SU-DHL-6 (cell line): ENCODE data around the gene EVC.

Experiments
- H2AFZ ChIP-seq: fragments of 200-600 bp; sonication (generic); 2 replicates; pipeline ENCODE4 v1.6.1; 2014; ENCODE audit warnings: low read depth, mild to moderate bottlenecking, moderate library complexity, mixed read lengths, antibody characterized with exemption, low read length; ENCODE audit not compliant: severe bottlenecking
- H3F3A ChIP-seq: fragments of 200-600 bp; shearing (Covaris generic); 2 replicates; pipeline ENCODE4 v1.6.0; 2016; ENCODE audit warnings: antibody characterized with exemption, mild to moderate bottlenecking; ENCODE audit not compliant: insufficient read depth
- H3K27ac ChIP-seq: fragments of 200-600 bp; sonication (generic); 2 replicates; pipeline ENCODE4 v1.5.1; 2016; ENCODE audit warnings: low read depth, mild to moderate bottlenecking, low read length, moderate library complexity, mixed read lengths
- H3K27me3 ChIP-seq: fragments of 200-600 bp; sonication (generic), shearing (Covaris generic); 2 replicates; pipeline ENCODE4 v1.6.0; 2014; ENCODE audit warnings: mild to moderate bottlenecking, low read length
- H3K36me3 ChIP-seq: fragments of 200-600 bp; sonication (generic); 2 replicates; pipeline ENCODE4 v1.6.1; 2014; ENCODE audit warnings: mild to moderate bottlenecking, low read length, mixed read lengths
- H3K4me2 ChIP-seq: fragments of 300-600, 200-600 bp; shearing (Covaris generic), sonication (generic); 2 replicates; pipeline ENCODE4 v1.6.0; 2014; ENCODE audit warnings: low read length, low read depth, mild to moderate bottlenecking; ENCODE audit not compliant: poor library complexity, severe bottlenecking
- H3K4me3 ChIP-seq: fragments of 200-600 bp; sonication (generic); 2 replicates; pipeline ENCODE4 v1.5.1; 2014; ENCODE audit warnings: antibody characterized with exemption, low read length, mild to moderate bottlenecking, mixed read lengths; ENCODE audit not compliant: insufficient read depth, poor library complexity, severe bottlenecking
- H3K79me2 ChIP-seq: fragments of 200-600 bp; sonication (generic); 2 replicates; pipeline ENCODE4 v1.6.1; 2014; ENCODE audit warnings: mild to moderate bottlenecking, low read length, moderate library complexity; ENCODE audit not compliant: insufficient read depth
- H3K9ac ChIP-seq: fragments of 200-600 bp; sonication (generic); 2 replicates; pipeline ENCODE4 v1.7.0; 2014; ENCODE audit warnings: mild to moderate bottlenecking, low read length
- H3K9me2 ChIP-seq: fragments of 200-600 bp; sonication (generic); replicated peaks from 2 replicates; pipeline ENCODE4 v1.6.1; 2014; ENCODE audit warnings: low read length; ENCODE audit not compliant: insufficient read depth
- H3K9me3 ChIP-seq: fragments of 200-600 bp; sonication (generic); 2 replicates; pipeline ENCODE4 v1.6.1; 2014; ENCODE audit warnings: low read length, mixed read lengths; ENCODE audit not compliant: insufficient read depth
- H4K20me1 ChIP-seq: fragments of 200-600 bp; sonication (generic); 2 replicates; pipeline ENCODE4 v1.6.1; 2014; ENCODE audit warnings: low read depth, mild to moderate bottlenecking, antibody characterized with exemption, low read length, moderate library complexity, mixed read lengths
- CTCF ChIP-seq: fragments of 200-600 bp; sonication (generic); IDR thresholded peaks from one replicate; pipeline ENCODE4 v1.5.1; 2017; ENCODE audit warnings: antibody characterized with exemption, mild to moderate bottlenecking, low read length, moderate library complexity; ENCODE audit not compliant: insufficient read depth, poor library complexity, severe bottlenecking
- EZH2phosphoT487 ChIP-seq: fragments of 200-600 bp; sonication (generic), shearing (Covaris generic); conservative IDR thresholded peaks from 2 replicates; pipeline ENCODE4 v1.6.1; 2018; ENCODE audit warnings: mild to moderate bottlenecking, antibody characterized with exemption, low read length, moderate library complexity, mixed read lengths

Gene EVC

GRCh38 chr4:5796976-5797375 is 86.0 kb downstream of the EVC start:
- H3K9me3 ChIP-seq = no peaks in the 10 kb centered on the region
- no peak overlapping the region for H3K9ac ChIP-seq
- no peaks in the 10 kb centered on the region for H3F3A ChIP-seq
- no peaks in the 10 kb centered on the region for H3K79me2 ChIP-seq
- no peak overlapping the region for H3K4me2 ChIP-seq
- TF ChIP-seq CTCF = no peak
- no peak for TF ChIP-seq EZH2phosphoT487
- no peak overlapping the region for H3K4me3 ChIP-seq
- no peaks in the 10 kb centered on the region for H4K20me1 ChIP-seq
- H2AFZ ChIP-seq = no peak overlapping the region
- no peak overlapping the region for H3K27ac ChIP-seq
- H3K36me3 ChIP-seq = no peaks in the 10 kb centered on the region
- no peaks in the 10 kb centered on the region for H3K9me2 ChIP-seq
- 0 out of 2 replicates have a peak, but pooled peaks cover 3% of the 10 kb centered on the region for H3K27me3 ChIP-seq

GRCh38 chr4:5797866-5798265 is 86.9 kb downstream of the EVC start:
- Histone ChIP-seq H3K27ac (no peak overlapping the region), H3K36me3 (no peaks in the 10 kb centered on the region), H3F3A (no peaks in the 10 kb centered on the region), H3K9me2 (no peaks in the 10 kb centered on the region), H2AFZ (no peak overlapping the region), H3K9ac (no peak overlapping the region), H3K4me2 (no peak overlapping the region), H3K79me2 (no peaks in the 10 kb centered on the region), H3K9me3 (no peaks in the 10 kb centered on the region), H4K20me1 (no peaks in the 10 kb centered on the region), H3K4me3 (no peak overlapping the region), H3K27me3 (0 out of 2 replicates have a peak, but pooled peaks cover 3% of the 10 kb centered on the region)
- TF ChIP-seq EZH2phosphoT487 = no peak
- TF ChIP-seq CTCF = no peak

GRCh38 chr4:5798462-5798861 is 87.5 kb downstream of the EVC start:
- TF ChIP-seq EZH2phosphoT487 (no peak), CTCF (no peak)
- Histone ChIP-seq H3K27me3 (0 out of 2 replicates have a peak, but pooled peaks cover 3% of the 10 kb centered on the region), H3K36me3 (no peaks in the 10 kb centered on the region)

GRCh38 chr4:5798946-5799345 is 87.9 kb downstream of the EVC start:
- no peak for TF ChIP-seq EZH2phosphoT487
- no peak for TF ChIP-seq CTCF
- H3F3A ChIP-seq = no peaks in the 10 kb centered on the region
- H3K36me3 ChIP-seq = no peaks in the 10 kb centered on the region
- H3K9me3 ChIP-seq = no peaks in the 10 kb centered on the region
- H3K4me2 ChIP-seq = no peak overlapping the region
- H3K27ac ChIP-seq = no peak overlapping the region
- H3K4me3 ChIP-seq = no peak overlapping the region
- H3K79me2 ChIP-seq = no peaks in the 10 kb centered on the region
- H3K27me3 ChIP-seq = 0 out of 2 replicates have a peak, but pooled peaks cover 3% of the 10 kb centered on the region
- H2AFZ ChIP-seq = no peak overlapping the region
- no peaks in the 10 kb centered on the region for H3K9me2 ChIP-seq
- H4K20me1 ChIP-seq = no peaks in the 10 kb centered on the region
- no peak overlapping the region for H3K9ac ChIP-seq

More at GRCh38 chr4:5798462-5798861, 87.5 kb downstream of the EVC start:
- Histone ChIP-seq H3F3A (no peaks in the 10 kb centered on the region), H3K9me3 (no peaks in the 10 kb centered on the region), H3K9ac (no peak overlapping the region), H3K27ac (no peak overlapping the region), H2AFZ (no peak overlapping the region), H3K79me2 (no peaks in the 10 kb centered on the region), H3K9me2 (no peaks in the 10 kb centered on the region), H3K4me2 (no peak overlapping the region), H3K4me3 (no peak overlapping the region), H4K20me1 (no peaks in the 10 kb centered on the region)
